GM12891 (cell line): ENCODE data around the gene DPP8.

Experiments used
- POLR2AphosphoS5 ChIP-seq: IDR thresholded peaks from 2 replicates; pipeline ENCODE4 v1.6.1; 2011; ENCODE audit warnings: low read depth, low read length, control low read depth
- SPI1 ChIP-seq: IDR thresholded peaks from 2 replicates; pipeline ENCODE4 v1.6.1; 2011; ENCODE audit warnings: low read depth, low read length, control low read depth
- TAF1 ChIP-seq: IDR thresholded peaks from 2 replicates; pipeline ENCODE4 v1.6.1; 2011; ENCODE audit warnings: low read depth, low read length, control low read depth

- no peak for TF ChIP-seq TAF1
- no peak for TF ChIP-seq POLR2AphosphoS5
- TF ChIP-seq SPI1: no peak
Observed at GRCh38 chr15:65460741-65461347, 56.6 kb downstream of the DPP8 start.
